Renal cortex interstitium (tissue), 11 donors: ENCODE measurements around the gene MYADM. TPM values are rescaled to one million over a fixed set of nuclear protein-coding genes. Genes with fewer than 3 reads are reported as not detected.
"Not testable (repeated sequence)": the region's sequence is repeated elsewhere in the genome, so short reads cannot be mapped to it uniquely, and the experiment has no call there.

Source experiments
- DNase-seq, 11 donors: peaks; one replicate each; pipeline ENCODE4 v3.0.0-alpha.2; 2013; ENCODE audit warnings: low read depth in 9 of 11, low spot score in 4 of 11; ENCODE audit errors: extremely low read depth in 1 of 11
- polyA plus RNA-seq, 3 donors: library from polyadenylated mRNA; unstranded; fragments of 120-200 nt; gene quantifications; one replicate each; pipeline ENCODE4 v1.2.1, GENCODE V29; 2013; ENCODE audit not compliant: insufficient read length in 3 of 3

MYADM gene
- polyA plus RNA-seq, 3 donors = 68.1 to 75.4 (median 74.2) TPM

DNA sequence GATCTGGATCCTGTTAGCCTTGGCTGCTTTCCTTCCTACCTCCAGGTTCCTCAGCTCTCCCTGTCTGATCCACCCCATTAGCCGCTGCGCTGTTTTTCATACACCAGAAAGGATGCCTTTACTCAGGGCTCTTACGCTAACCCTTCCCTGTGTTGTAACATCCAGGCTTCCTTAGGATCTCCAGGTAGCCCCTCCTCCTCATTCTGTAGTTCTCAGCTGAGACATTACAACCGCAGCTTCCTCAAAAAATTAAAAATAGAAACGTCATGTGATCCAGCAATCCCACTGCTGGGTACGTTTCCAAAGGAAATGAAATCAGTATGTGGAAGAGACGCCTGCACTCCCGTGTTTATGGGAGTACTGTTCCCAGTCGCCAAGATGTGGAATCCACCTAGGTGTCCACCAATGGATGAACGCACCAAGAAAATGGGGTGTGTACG is 18.4 kb upstream of the MYADM start:
- DNase-seq = no peak

DNA sequence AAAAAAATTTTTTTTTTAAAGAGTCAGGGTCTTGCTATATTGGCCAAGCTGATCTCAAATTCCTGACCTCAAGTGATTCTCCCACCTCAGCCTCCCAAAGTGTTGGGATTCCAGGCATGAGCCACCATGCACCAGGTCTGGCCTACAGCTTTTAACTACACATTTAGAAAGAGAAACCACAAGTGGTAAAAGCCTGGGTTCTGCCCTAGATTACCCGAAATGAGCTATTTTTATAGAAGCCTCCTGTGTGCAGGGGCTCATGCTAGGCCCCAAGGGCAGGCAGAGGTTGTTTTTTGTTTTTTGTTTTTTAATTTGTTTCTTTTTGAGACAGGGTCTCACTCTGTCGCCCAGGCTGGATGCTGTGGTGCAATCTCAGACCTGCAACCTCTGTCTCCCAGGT is 14.0 kb upstream of the MYADM start:
- no peak for DNase-seq

DNA sequence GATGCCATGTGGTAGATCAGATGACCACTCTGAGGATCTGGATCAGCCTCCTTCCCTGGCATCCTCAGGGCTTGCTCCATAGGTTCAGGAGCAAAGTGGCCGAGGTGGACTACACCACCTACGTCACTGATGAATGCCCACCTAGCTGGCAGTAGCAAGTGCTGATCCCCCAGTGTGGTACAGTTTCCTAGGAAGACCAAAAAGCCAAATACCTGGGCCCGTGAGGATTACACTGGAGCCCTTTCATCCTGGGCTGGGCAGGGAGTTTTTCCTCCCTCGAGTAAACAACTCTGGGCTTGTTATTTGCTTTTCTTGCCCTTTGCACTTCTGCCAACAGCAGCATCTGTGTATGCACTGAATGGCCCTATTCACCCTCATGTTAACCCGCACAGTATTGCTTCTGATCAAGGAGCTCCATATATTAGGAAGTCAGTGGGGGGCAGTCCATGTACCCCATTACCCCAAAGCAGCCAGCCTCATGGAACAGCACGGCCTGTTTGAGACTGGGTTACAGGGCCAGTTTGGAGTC is 3.3 kb upstream of the MYADM start:
- no peak for DNase-seq

- DNase-seq = no peak
Observed at GRCh38 chr19:53865523-53865917, 2.2 kb upstream of the MYADM start.

DNA sequence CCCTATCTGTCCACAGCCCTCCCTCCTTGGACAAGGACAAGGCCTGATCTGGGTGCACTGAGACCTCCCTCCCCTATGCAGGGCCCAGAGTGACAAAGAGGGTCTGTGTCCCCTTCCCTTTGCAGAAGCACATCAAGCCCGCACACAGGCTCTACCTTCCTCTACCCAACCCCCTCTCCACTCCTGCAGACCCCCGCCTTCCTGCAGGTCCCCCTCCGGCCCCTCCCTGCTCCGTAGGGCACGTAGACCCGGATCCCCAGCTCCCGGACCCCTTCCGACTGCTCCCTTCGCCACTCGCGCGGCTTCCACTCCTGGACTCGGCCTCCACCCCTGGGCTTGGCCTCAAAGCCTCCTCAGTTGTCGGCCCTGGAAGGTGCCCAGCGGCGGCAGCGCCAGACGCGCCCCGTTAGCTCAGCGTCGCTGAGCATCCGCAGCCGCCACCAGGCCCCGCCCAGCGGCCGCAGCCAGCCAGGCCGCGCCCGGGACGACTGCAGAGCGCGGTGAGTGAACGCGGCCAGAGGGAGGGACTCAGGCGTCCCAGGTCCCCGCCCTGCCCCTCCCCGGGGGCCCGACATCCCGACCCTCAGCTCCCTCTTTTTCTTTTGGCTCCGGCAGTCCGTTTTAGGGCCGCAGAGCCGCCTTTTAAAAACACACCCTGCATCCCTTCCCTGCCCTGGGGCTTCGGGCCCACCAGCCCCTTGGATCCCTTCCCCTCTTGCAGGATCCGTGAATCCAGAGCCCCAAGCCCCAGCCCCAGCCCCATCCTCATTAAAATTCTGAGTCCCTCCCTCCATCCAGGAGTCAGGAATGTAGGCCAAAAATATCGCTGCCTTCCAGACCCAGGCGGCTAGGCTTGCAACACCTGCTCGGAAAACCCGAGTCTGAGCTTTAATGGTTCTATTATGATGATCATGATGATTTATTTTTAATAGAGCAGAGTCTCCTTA is 1.5 kb upstream of the MYADM start:
- DNase-seq = peak in 2 of 11 donors; percentile 65 to 73

GRCh38 chr19:53866865-53867224 is 838 bp upstream of the MYADM start:
- no peak for DNase-seq

- peak in 1 of 11 donors; percentile 44 for DNase-seq
Observed at GRCh38 chr19:53868091-53868891, 608 bp downstream of the MYADM start.

DNA sequence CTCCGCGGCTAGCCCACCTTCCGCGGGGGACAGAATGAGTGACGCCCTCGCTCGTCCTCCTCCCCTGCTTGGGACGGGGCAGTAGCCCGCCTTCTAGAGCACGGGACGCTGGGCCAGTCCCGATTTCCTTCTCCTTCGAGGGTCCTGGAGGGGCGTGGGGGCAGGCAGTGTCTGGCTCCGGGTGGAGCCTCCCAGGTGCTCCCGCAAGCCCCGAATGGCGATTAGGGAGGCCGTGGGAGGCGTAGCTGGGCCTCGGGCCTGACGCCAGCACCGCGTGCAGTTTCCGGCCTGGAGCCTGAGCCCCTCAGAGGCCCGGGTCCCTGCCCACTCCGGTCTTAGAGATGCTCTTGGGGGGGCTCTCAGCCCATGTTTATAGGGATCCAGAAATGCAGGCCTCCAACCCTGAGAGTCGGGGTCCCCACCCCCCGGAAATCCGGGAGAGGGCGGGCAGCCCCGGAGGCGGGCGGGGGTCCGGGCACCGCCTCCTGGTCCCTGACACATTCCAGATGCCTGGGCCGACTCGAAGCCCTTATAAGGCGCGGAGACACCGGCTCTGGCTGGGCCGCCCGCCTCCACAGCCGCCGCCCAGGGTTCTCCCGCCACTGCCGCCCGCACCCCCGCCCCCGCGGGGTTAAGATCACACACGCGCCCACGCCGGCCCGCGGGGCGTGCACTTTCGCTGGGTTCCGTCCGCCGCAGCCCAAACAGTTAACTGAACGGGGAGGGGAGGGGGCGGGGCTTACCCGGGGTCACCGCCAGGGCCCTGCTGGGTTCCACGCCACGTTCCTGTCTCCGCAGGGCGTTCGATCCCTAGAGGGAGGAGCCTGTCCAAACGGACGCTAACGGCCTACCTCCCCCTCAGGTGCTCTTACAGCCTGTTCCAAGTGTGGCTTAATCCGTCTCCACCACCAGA is 1.5 kb downstream of the MYADM start:
- DNase-seq = peak in 9 of 11 donors; percentile 72 to 89 (median 82)

DNA sequence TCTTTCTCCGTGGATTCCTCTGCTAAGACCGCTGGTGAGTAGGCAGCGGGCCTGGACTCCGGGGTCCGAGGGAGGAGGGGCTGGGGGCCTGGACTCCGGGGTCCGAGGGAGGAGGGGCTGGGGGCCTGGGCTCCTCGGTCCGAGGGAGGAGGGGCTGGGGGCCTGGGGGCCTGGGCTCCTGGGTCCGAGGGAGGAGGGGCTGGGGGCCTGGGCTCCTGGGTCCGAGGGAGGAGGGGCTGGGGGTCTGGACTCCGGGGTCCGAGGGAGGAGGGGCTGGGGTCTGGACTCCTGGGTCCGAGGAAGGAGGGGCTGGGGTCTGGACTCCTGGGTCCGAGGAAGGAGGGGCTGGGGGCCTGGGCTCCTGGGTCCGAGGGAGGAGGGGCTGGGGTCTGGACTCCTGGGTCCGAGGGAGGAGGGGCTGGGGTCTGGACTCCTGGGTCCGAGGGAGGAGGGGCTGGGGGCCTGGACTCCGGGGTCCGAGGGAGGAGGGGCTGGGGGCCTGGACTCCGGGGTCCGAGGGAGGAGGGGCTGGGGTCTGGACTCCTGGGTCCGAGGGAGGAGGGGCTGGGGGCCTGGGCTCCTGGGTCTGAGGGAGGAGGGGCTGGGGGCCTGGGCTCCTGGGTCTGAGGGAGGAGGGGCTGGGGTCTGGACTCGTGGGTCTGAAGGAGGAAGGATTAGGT is 2.3 kb downstream of the MYADM start:
- DNase-seq = not testable (repeated sequence)

- no peak for DNase-seq
Observed at GRCh38 chr19:53870485-53870844, 2.8 kb downstream of the MYADM start.

- no peak for DNase-seq
Observed at GRCh38 chr19:53871454-53871853, 3.8 kb downstream of the MYADM start.

DNA sequence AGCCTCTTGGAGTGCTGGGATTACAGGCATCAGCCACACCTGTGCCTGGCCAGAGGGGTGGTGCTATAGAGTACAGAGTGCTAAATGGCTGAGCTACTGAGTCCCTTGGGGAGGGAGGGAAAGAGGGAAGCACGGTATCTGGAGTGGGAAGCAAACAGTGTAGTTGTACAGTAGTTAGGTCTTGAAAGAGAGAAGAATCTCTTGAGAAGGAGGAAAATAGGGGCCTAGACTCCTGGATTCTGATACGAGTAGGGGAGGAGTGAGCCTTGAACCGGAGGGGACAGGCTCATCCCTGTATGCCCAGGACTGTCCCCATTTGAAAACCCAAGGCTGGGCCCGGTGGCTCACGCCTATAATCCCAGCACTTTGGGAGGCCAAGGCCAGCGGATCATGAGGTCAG is 5.1 kb downstream of the MYADM start:
- DNase-seq = no peak

GRCh38 chr19:53873773-53874605 is 6.3 kb downstream of the MYADM start:
- no peak for DNase-seq

- no peak for DNase-seq
Observed at GRCh38 chr19:53874606-53874990, 6.9 kb downstream of the MYADM start.

- DNase-seq = no peak
Observed at GRCh38 chr19:53875602-53876325, 8.1 kb downstream of the MYADM start.

GRCh38 chr19:53876651-53877224 is 9.1 kb downstream of the MYADM start:
- DNase-seq = no peak

- DNase-seq = no peak
Observed at GRCh38 chr19:53877361-53877766, 9.7 kb downstream of the MYADM start.
